Mesendoderm (in vitro differentiated cells): ENCODE measurements around the gene DENND4B.
"Not testable (repeated sequence)": the region's sequence is repeated elsewhere in the genome, so short reads cannot be mapped to it uniquely, and the experiment has no call there.

Source experiments
- DNase-seq: peaks from one replicate; pipeline ENCODE4 v3.0.0; 2013
- H2AK5ac ChIP-seq: 2 replicates; pipeline ENCODE4 v1.6.1; 2013; ENCODE audit warnings: low read length, inconsistent platforms
- H2BK120ac ChIP-seq: 2 replicates; pipeline ENCODE4 v1.6.1; 2013; ENCODE audit warnings: low read depth, mild to moderate bottlenecking, low read length, moderate library complexity, mixed read lengths
- H2BK15ac ChIP-seq: replicated peaks from 2 replicates; pipeline ENCODE4 v1.6.1; 2013; ENCODE audit warnings: low read depth, mild to moderate bottlenecking, moderate library complexity
- H2BK5ac ChIP-seq: 2 replicates; pipeline ENCODE4 v1.6.1; 2013; ENCODE audit warnings: low read length, inconsistent platforms
- H3K18ac ChIP-seq: 2 replicates; pipeline ENCODE4 v1.6.1; 2013; ENCODE audit warnings: mild to moderate bottlenecking, low read length, mixed read lengths
- H3K23ac ChIP-seq: one replicate; pipeline ENCODE4 v1.6.1; 2013; ENCODE audit warnings: low read length
- H3K27ac ChIP-seq: 2 replicates; pipeline ENCODE4 v1.5.1; 2013; ENCODE audit warnings: low read depth, mild to moderate bottlenecking, inconsistent platforms, low read length, moderate library complexity
- H3K27me3 ChIP-seq: 2 replicates; pipeline ENCODE4 v1.6.1; 2013; ENCODE audit warnings: low read length, control low read depth, mild to moderate bottlenecking, inconsistent platforms; ENCODE audit not compliant: insufficient read depth, poor library complexity
- H3K36me3 ChIP-seq: 2 replicates; pipeline ENCODE4 v1.6.1; 2013; ENCODE audit warnings: low read length, inconsistent platforms; ENCODE audit not compliant: control insufficient read depth, insufficient read depth
- H3K4ac ChIP-seq: one replicate; pipeline ENCODE4 v1.6.1; 2013; ENCODE audit warnings: low read depth, mild to moderate bottlenecking, low read length, moderate library complexity
- H3K4me1 ChIP-seq: 2 replicates; pipeline ENCODE4 v1.6.1; 2013; ENCODE audit warnings: low read depth, low read length, inconsistent platforms; ENCODE audit not compliant: control insufficient read depth
- H3K4me2 ChIP-seq: 2 replicates; pipeline ENCODE4 v1.6.1; 2013; ENCODE audit warnings: low read length
- H3K4me3 ChIP-seq: 2 replicates; pipeline ENCODE4 v1.5.1; 2013; ENCODE audit warnings: mild to moderate bottlenecking, low read length
- H3K56ac ChIP-seq: one replicate; pipeline ENCODE4 v1.6.1; 2013; ENCODE audit warnings: low read length
- H3K79me1 ChIP-seq: 2 replicates; pipeline ENCODE4 v1.6.1; 2013; ENCODE audit warnings: low read length, inconsistent platforms
- H3K79me2 ChIP-seq: 2 replicates; pipeline ENCODE4 v1.6.1; 2013; ENCODE audit warnings: mild to moderate bottlenecking, low read length; ENCODE audit not compliant: control insufficient read depth, insufficient read depth
- H3K9ac ChIP-seq: 2 replicates; pipeline ENCODE4 v1.6.1; 2013; ENCODE audit warnings: low read length, inconsistent platforms
- H4K5ac ChIP-seq: one replicate; pipeline ENCODE4 v1.6.1; 2013; ENCODE audit warnings: low read length
- H4K8ac ChIP-seq: one replicate; pipeline ENCODE4 v1.6.1; 2013; ENCODE audit warnings: low read depth, mild to moderate bottlenecking, control low read depth, low read length, moderate library complexity
- whole genome bisulfite sequencing: extraction: QIAGEN DNeasy Blood & Tissue Kit; methylation state at CpG from one replicate; pipeline ENCODE4 v1.1.7; 2013; ENCODE audit warnings: low lambda C conversion rate, missing lambda C conversion rate; ENCODE audit not compliant: insufficient coverage; ENCODE audit errors: extremely low coverage; 5-methylcytosine and 5-hydroxymethylcytosine counted together

Gene DENND4B

DNA sequence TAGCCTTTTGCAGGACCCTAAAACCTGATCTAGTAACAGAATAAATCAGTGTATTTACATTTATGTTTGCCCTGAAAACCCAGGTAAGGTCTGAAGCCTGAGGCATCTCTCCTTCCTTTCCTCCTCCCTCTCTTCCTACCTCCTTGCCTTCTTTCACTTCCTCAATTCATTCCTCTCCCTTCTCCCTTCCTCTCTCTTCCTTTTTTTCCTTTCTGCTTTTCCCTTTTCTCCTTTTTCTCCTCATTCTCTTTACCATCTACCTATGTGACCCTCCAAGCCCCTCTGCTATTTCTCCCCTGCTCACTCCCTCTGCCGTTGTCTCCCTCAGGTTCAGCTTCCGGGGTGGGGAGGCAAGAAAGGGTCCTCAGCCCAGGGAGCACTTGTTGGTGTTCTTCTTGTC lies 35.2 kb upstream of the DENND4B start:
- not testable (repeated sequence) for H3K4me1 ChIP-seq, H3K23ac ChIP-seq, H3K56ac ChIP-seq, H3K27me3 ChIP-seq, H3K18ac ChIP-seq, H2BK5ac ChIP-seq, H3K79me1 ChIP-seq, H2BK15ac ChIP-seq, H2BK120ac ChIP-seq, DNase-seq, H3K27ac ChIP-seq, H4K5ac ChIP-seq, H3K4ac ChIP-seq, H3K9ac ChIP-seq, H4K8ac ChIP-seq, H3K4me3 ChIP-seq, H3K36me3 ChIP-seq, H2AK5ac ChIP-seq, H3K4me2 ChIP-seq
- peaks cover 12% of the 10 kb centered on the region for H3K79me2 ChIP-seq
- WGBS = no CpG with 5 or more reads among the region's 2 CpGs

DNA sequence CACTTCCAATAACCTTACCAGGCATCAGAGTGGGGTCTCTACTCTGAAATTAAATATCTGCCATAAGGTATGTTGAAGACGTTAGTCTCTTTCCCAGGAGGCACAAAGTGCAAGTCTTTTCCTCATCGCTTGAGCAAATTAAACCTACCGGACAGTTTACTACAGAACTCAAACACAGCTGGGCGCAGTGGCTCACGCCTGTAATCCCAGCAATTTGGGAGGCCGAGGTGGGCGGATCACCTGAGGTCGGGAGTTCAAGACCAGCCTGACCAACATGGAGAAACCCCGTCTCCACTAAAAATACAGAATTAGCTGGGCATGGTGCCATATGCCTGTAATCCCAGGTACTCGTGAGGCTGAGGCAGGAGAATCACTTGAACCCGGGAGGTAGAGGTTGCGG lies 32.6 kb upstream of the DENND4B start:
- WGBS = no CpG with 5 or more reads among the region's 12 CpGs

DNA sequence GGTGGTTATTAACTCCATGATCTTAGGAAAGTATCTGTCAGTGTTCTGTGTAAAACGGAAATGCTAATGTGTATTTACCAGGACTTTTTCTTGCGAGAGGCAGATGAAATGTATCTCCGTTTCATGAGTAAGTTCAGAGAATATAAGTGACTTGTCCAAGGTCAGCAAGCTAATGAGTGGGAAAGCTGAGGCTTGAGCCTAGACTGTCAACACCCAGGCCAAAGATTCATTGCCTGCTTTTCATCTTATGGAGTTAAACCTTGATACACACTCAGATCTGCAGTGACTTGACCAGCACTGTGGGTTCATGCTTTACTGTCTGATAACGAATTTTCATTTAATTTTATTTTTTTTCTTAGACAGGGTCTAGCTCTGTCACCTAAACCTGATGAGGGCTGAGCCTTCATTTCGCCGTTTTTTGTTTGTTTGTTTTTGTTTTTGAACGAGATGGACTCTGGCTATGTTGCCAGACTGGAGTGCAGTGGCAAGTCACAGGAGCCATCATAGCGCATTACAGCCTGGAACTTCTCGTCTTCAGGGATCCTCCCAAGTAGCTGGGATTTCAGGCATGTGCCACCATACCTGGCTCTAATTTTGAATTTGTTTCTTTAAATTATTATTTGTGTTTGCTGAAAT lies 31.9 kb upstream of the DENND4B start:
- H3K79me2 ChIP-seq = peaks cover 11% of the 10 kb centered on the region
- peak overlapping the region; percentile 85 for H3K9ac ChIP-seq
- no peak overlapping the region for H3K56ac ChIP-seq
- no peak overlapping the region for H4K8ac ChIP-seq
- H3K4me1 ChIP-seq = no peaks in the 10 kb centered on the region
- H3K23ac ChIP-seq = no peak overlapping the region
- no peak overlapping the region for H3K27ac ChIP-seq
- H2BK5ac ChIP-seq = no peak overlapping the region
- no peak overlapping the region for H3K4me3 ChIP-seq
- no peak overlapping the region for H3K4ac ChIP-seq
- no peak overlapping the region for H4K5ac ChIP-seq
- H3K27me3 ChIP-seq = no peaks in the 10 kb centered on the region
- H2BK120ac ChIP-seq = no peak overlapping the region
- no CpG with 5 or more reads among the region's 9 CpGs for WGBS
- no peak overlapping the region for H2AK5ac ChIP-seq
- H2BK15ac ChIP-seq = no peak overlapping the region
- no peak for DNase-seq
- H3K4me2 ChIP-seq = peak overlapping the region; percentile 97
- peaks cover 3% of the 10 kb centered on the region for H3K79me1 ChIP-seq
- H3K36me3 ChIP-seq = peaks cover 9% of the 10 kb centered on the region
- H3K18ac ChIP-seq = no peak overlapping the region

More for the DNA sequence above, 32.6 kb upstream of the DENND4B start:
- not testable (repeated sequence) for H2AK5ac ChIP-seq, H3K4me1 ChIP-seq, H4K8ac ChIP-seq, H3K27ac ChIP-seq, H3K27me3 ChIP-seq, H2BK15ac ChIP-seq, H2BK120ac ChIP-seq, H3K23ac ChIP-seq, H3K18ac ChIP-seq, H3K56ac ChIP-seq, DNase-seq, H3K4me3 ChIP-seq, H3K4me2 ChIP-seq, H3K36me3 ChIP-seq, H3K79me1 ChIP-seq, H4K5ac ChIP-seq, H3K9ac ChIP-seq, H2BK5ac ChIP-seq, H3K4ac ChIP-seq
- peaks cover 11% of the 10 kb centered on the region for H3K79me2 ChIP-seq

DNA sequence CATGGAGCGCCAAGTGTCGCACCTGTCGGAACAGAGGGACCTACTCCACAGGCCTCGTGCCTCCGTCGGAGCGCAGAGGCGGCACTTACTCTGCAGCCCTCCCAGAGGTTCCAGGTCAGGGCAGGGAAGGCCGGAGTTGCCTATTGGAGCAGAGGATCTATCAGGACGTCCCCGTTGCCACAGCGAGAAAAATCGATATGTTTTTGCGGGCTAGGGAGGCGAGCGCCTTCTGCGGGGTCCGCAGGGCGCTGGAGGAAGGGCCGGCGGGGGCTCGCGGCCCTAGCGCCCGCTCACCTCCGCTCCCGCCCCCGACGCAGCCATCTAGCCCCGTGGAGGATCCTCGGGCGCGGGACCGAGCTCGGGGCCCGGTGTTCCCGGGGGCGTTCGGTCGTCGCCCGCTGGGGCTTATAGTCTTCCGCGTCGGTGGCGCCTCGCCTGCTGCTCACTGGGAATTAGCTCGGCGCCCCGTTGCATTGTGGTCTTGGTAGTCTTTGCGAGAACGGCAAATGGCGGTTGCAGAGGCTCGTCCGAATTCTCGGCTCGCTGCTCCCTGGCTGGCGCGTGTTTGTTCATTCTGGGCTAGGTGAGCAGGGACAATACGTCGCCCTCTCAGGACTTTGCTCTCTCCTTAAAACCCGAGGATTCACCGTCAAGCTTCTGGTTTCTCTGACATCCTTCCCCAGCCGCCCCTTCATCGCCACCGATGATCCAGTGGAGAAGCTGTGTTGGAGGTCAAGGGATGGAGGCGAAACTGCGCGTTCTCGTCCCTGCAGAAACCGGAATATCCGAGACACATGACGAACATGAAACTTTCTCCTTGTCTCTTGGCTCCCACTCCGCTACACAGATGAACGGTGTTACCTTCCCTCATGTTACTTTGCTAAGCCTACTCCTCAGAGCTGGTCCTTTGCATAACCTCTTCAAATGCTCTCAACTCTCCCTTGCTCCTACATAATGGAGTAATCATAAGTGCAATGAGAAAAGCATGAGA lies 31.0 kb upstream of the DENND4B start, which contains the start of gene JTB:
Gene JTB, minus strand, starts transcription at position 425 of the 991 bp plus-strand sequence. Its CDS starts 422 bp downstream, at position 3.
- no CpG with 5 or more reads among the region's 75 CpGs for WGBS
- Histone ChIP-seq H3K79me2 (peaks cover 11% of the 10 kb centered on the region), H3K9ac (peak within 1 kb of the TSS; percentile 85), H2BK15ac (no peak within 1 kb of the TSS), H4K5ac (no peak within 1 kb of the TSS), H3K23ac (no peak within 1 kb of the TSS), H3K79me1 (peaks cover 3% of the 10 kb centered on the region), H3K36me3 (peaks cover 9% of the 10 kb centered on the region), H2AK5ac (no peak within 1 kb of the TSS), H3K4me2 (peak within 1 kb of the TSS; percentile 97), H3K18ac (peak within 1 kb of the TSS; percentile 57), H3K4me3 (peak within 1 kb of the TSS; percentile 93), H3K27ac (peak within 1 kb of the TSS; percentile 70), H3K4ac (no peak within 1 kb of the TSS), H3K4me1 (no peaks in the 10 kb centered on the region), H2BK5ac (no peak within 1 kb of the TSS), H3K27me3 (no peaks in the 10 kb centered on the region), H2BK120ac (no peak within 1 kb of the TSS), H3K56ac (peak within 1 kb of the TSS; percentile 88), H4K8ac (no peak within 1 kb of the TSS)
- peak; percentile 92 for DNase-seq

DNA sequence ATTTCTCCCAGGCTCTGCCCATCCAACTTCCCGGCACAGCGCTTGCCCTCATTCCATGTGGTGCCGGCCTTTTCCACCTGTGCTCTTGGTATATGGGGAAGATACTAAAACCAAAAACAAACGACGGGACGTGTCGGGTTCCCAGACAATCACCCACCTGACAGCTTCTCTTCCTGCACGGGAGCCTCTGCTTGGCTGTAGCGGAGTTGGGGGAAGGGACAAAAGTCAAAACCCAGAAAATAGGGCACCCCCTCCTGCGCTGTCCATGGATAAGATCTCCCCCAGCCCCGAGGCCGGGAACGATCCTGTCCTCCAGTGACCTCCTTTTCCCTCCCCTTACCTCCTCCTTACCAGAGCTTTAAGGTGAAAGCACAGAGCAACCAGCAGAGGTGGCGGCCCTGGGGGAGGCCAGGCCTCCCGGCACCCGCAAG lies 30.3 kb upstream of the DENND4B start:
- H2AK5ac ChIP-seq = no peak overlapping the region
- no peak overlapping the region for H2BK15ac ChIP-seq
- no peak overlapping the region for H3K23ac ChIP-seq
- H3K79me2 ChIP-seq = peaks cover 11% of the 10 kb centered on the region
- H2BK120ac ChIP-seq = no peak overlapping the region
- peaks cover 9% of the 10 kb centered on the region for H3K36me3 ChIP-seq
- H3K27me3 ChIP-seq = no peaks in the 10 kb centered on the region
- H3K4ac ChIP-seq = no peak overlapping the region
- peak overlapping the region; percentile 85 for H3K9ac ChIP-seq
- H3K27ac ChIP-seq = peak overlapping the region; percentile 70
- no peak overlapping the region for H2BK5ac ChIP-seq
- peak overlapping the region; percentile 57 for H3K18ac ChIP-seq
- H4K8ac ChIP-seq = no peak overlapping the region
- H3K4me1 ChIP-seq = no peaks in the 10 kb centered on the region
- peaks cover 3% of the 10 kb centered on the region for H3K79me1 ChIP-seq
- DNase-seq = no peak
- H3K56ac ChIP-seq = peak overlapping the region; percentile 88
- H3K4me3 ChIP-seq = peak overlapping the region; percentile 93
- no peak overlapping the region for H4K5ac ChIP-seq
- H3K4me2 ChIP-seq = peak overlapping the region; percentile 55
- WGBS = no CpG with 5 or more reads among the region's 16 CpGs
